RWPE1 (cell line): ENCODE measurements around the gene PPP1R36.

Experiments used
- CTCF ChIA-PET: fragments of 350-600 bp; sonication (Branson Sonifier 250); formaldehyde crosslinking; extraction: SDS; loops from one replicate; lab custom pipeline; 2021; lab: Yijun Ruan, JAX
- POLR2A ChIA-PET: fragments of 400-600 bp; formaldehyde crosslinking; extraction: SDS; loops from one replicate; lab custom pipeline; 2020; ENCODE audit warnings: antibody characterized with exemption; ENCODE audit not compliant: low non-redundant PET; lab: Yijun Ruan, JAX
- DNase-seq: peaks from one replicate; pipeline ENCODE4 v3.0.0; 2012; ENCODE audit warnings: low spot score
- H3K27ac ChIP-seq: fragments of 450-650 bp; 2 replicates; pipeline ENCODE4 v1.5.1; 2017
- CTCF ChIP-seq: fragments of 450-650 bp; conservative IDR thresholded peaks from 2 replicates; pipeline ENCODE4 v1.5.1; 2017; ENCODE audit warnings: low read depth, mild to moderate bottlenecking

PPP1R36 gene

GRCh38 chr14:64636208-64636979 is 86.6 kb downstream of the PPP1R36 start:
- DNase-seq = peak; percentile 72
- ChIA-PET CTCF (interaction anchor here (0.6 to 2.0 kb wide), 22 partner anchors 11 to 913 kb away, joined by 3 to 11 read pairs (median 4); partner anchors contain the start of gene HSPA2), POLR2A (interaction anchor here (1.6 kb wide), 1 partner anchor 96 kb away, joined by 9 read pairs; the partner anchor contains the start of gene HSPA2)
- TF ChIP-seq CTCF = peak; percentile 89
- H3K27ac ChIP-seq = peak overlapping the region; percentile 22; the same call in 1 of the 2 replicates

- CTCF ChIA-PET = interaction anchor here (0.5 to 2.0 kb wide), 19 partner anchors 11 to 756 kb away, joined by 3 to 11 read pairs (median 4); partner anchors contain the start of gene HSPA2
- POLR2A ChIA-PET = interaction anchor here (1.6 kb wide), 1 partner anchor 97 kb away, joined by 9 read pairs; the partner anchor contains the start of gene HSPA2
- peak overlapping the region; percentile 22; the same call in 1 of the 2 replicates for H3K27ac ChIP-seq
- peak; percentile 65 for TF ChIP-seq CTCF
- DNase-seq = no peak
Observed at GRCh38 chr14:64636980-64637429, 87.2 kb downstream of the PPP1R36 start.

GRCh38 chr14:64637735-64638473 is 88.1 kb downstream of the PPP1R36 start:
- POLR2A ChIA-PET = no interaction called here
- CTCF ChIA-PET = interaction anchor here (0.5 to 1.5 kb wide), 7 partner anchors 16 to 250 kb away, joined by 3 to 11 read pairs (median 4); no protein-coding TSS in a partner anchor
- DNase-seq = no peak
- H3K27ac ChIP-seq = 0 out of 2 replicates have a peak overlapping the region, but pooled peaks have one; percentile 28
- TF ChIP-seq CTCF = no peak

- 0 out of 2 replicates have a peak overlapping the region, but pooled peaks have one; percentile 28 for H3K27ac ChIP-seq
- TF ChIP-seq CTCF = no peak
- POLR2A ChIA-PET = no interaction called here
- DNase-seq = no peak
- CTCF ChIA-PET = no interaction called here
Observed at GRCh38 chr14:64638625-64639024, 88.9 kb downstream of the PPP1R36 start.
